HG02870 (cell line): ENCODE results near the gene SYNGR3.
A peak's percentile ranks its signal among the peaks of the same experiment; 100 is the strongest.
"Not testable (repeated sequence)": the region's sequence is repeated elsewhere in the genome, so short reads cannot be mapped to it uniquely, and the experiment has no call there.

ENCODE experiments used
- ATAC-seq: cut with Tn5 transposase; IDR thresholded peaks from one replicate; pipeline ENCODE4 v1.9.1; 2021; ENCODE audit warnings: mild to moderate bottlenecking, moderate library complexity; ENCODE audit not compliant: unreplicated experiment

SYNGR3 gene

DNA sequence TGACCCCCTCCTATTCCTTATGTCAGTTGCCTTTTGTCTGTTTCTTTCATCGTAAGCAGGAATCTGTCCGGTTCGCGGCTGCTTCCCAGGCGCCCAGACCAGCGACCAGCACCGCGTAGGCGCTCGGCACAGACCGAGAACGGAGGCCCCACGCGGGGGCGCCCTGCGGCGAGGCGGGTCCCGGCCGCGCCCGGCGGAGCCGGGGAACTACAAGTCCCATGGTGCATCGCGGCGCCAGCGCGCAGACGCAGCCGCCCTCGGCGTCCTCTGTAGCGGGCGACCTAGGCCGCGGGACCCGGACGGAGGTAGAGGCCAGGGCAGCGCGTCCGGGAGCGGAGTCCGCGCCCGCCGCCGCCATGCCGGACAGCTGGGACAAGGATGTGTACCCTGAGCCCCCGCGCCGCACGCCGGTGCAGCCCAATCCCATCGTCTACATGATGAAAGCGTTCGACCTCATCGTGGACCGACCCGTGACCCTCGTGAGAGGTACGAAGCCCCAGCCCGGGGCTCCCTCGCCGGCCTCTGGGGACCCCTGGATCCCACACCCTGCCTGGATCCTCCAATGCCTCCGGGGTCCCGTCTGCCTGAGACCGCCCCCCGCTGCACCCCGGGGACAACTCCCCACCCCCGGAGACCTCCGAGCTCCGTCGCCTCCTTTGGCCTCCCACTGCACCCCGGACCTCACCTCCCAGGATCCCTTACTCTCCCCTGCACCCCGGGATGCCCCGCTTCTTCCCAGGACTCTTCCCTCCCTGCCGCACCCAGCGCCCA is 30.3 kb upstream of the SYNGR3 start, which contains the start of gene NDUFB10:
NDUFB10 (plus strand) TSS at position 270 of the 771 bp plus-strand sequence; CDS start at position 357, 87 bp downstream.
- peak; percentile 45 for ATAC-seq

GRCh38 chr16:1960665-1961630 is 28.8 kb upstream of the SYNGR3 start:
- no peak for ATAC-seq

DNA sequence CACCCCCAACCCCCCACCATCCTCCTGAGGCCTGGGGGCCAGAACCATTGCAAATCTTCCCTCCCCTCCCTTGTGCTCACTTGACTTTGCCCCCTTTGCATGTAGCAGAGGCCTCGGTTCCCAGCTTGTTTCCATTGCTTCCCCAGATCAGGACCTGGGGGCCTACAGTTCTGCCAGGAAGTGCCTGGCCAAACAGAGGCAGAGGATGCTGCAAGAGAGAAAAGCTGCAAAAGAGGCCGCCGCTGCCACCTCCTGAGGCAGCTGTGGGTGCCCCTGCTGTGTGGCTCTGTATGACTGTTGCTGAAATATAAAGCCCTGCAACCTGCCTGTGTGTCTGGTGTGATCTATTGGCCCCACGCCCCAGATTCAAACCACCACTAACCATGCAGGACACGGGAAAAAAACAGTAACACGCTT is 28.1 kb upstream of the SYNGR3 start:
- ATAC-seq = no peak

DNA sequence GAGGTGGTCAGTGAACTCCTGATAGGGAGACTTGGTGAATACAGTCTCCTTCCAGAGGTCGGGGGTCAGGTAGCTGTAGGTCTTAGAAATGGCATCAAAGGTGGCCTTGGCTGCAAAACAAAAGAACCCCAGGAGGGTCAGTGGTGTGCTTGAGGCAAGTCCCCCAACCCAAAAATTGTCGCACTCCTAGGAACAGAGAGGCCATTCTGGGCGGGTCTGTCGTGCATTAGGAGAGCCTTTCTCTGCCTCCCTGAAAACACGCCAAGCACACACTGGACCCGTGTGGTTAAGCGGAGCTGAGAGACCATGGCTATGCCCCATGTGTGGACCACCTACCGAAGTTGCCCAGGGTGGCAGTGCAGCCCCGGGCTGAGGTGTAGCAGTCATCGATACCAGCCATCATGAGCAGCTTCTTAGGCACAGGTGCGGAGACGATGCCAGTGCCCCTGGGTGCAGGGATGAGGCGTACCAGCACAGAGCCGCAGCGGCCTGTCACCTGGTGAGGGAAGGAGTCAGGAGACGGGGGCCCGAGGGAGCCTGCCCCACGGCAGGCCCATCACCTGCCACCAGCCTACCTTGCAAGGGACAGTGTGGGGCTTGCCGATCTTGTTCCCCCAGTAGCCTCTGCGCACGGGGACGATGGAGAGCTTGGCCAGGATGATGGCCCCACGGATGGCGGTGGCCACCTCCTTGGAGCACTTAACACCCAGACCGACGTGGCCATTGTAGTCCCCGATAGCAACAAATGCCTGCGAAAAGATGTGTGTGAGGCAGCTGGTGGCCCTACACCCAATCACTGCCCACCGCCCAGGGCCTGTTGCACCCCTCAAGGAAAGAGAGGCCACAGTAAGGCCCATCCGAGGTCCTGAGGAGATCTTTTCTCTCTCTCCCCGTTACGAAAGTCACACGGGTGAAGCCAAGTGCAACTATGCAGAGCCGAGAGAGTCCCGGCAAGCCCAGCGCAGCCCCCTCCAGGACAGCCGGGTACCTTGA is 27.3 kb upstream of the SYNGR3 start:
- not testable (repeated sequence) for ATAC-seq

DNA sequence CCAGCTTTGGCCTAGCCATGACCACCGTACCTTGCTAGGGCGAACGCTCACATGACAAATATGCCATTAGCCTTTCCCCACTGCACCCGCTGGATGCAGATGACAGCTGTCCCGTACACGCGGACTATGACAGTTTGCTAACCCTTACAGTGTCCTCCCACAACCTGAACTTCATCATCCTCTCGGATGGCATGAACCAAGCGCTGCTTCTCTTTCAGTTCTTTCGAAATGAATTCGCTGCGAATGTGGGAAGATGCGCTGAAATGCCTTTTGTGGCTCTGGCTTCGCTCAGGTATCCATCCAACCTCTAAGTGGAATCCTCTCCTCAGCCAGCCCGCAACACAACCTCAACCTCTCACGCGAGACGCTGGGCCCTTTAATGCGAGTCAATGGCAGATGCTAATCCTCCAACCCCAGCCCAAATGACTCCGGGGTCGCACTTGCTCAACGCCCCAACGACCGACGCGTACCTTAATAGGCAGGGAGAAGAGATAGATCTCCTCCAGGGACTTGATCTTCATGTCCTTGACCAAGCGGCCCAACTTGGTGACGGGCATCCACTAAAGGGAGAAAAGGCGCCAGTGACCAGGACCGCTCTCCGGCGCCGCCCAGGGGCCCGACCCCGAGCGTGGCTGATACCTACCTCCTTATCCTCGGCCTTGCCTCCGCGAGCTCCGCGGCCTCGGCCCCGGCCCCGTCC is 25.8 kb upstream of the SYNGR3 start:
- ATAC-seq = peak; percentile 1

DNA sequence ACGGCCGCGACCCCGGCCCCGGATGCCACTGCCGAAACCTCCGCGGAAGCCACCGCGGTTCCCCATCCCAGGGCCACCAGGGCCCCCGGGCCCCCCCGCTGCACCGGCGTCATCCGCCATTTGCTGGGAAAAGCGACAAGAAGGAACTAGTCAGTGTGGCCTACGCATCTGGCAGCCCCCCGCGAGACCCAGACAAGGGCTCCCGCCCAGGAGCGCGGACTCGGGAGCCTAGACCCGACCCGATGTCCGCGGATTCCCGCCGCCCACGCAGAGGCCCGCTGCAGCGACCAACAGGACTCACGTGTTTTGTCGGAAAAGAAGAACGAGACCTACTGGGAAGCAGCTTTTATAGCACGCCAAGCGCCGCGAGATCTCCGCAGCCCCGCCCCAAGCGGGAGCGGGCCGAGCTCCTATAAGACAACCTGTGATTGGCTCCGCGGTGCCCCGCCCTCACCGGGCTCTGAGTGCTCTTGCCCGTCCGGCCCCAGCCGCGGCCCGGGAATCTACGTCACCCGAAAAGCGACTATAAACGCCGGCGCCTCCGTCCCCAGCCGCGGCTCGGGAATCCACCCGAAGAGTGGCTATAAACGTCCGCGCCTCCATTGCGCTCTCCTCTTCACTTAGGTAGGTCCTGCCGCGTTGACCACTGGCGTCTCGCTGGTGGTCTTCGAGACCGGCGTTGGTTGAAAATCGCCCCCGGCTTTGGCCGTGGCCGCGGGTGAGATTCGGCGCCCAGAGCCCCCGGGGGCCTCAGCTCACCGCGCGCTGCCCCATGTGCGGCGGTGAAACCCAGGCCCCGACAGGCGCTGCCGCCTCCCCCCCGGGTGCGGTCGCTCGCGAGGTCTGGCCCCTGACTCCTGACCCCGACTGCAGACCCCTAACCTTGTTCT is 25.0 kb upstream of the SYNGR3 start, which contains the start of gene RPS2:
RPS2 (minus strand) TSS at position 321 of the 890 bp plus-strand sequence; CDS start at position 120, 201 bp downstream.
- ATAC-seq = peak; percentile 82

GRCh38 chr16:1965396-1966001 is 24.3 kb upstream of the SYNGR3 start:
- ATAC-seq = no peak

DNA sequence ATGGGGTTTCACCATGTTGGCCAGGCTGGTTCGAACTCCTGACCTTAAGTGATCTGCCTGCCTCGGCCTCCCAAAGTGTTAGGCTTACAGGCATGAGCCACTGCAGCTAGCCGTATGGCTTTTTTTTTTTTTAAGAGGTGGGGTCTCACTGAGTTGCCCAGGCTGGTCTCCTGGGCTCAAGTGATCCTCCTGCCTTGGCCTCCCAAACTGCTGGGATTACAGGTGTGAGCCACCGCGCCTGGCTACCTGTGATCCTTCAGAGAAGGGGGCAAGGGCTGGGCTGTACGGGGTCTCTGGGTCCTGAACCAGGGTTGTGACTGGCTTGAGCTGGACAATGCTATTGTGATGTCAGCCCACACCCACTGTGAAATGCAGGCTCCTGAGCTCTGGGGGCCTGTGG is 23.3 kb upstream of the SYNGR3 start, which contains the start of gene RNF151:
RNF151 (plus strand) TSS at position 397 of the 400 bp plus-strand sequence. CDS start 26 bp downstream, outside the sequence.
- ATAC-seq = no peak

DNA sequence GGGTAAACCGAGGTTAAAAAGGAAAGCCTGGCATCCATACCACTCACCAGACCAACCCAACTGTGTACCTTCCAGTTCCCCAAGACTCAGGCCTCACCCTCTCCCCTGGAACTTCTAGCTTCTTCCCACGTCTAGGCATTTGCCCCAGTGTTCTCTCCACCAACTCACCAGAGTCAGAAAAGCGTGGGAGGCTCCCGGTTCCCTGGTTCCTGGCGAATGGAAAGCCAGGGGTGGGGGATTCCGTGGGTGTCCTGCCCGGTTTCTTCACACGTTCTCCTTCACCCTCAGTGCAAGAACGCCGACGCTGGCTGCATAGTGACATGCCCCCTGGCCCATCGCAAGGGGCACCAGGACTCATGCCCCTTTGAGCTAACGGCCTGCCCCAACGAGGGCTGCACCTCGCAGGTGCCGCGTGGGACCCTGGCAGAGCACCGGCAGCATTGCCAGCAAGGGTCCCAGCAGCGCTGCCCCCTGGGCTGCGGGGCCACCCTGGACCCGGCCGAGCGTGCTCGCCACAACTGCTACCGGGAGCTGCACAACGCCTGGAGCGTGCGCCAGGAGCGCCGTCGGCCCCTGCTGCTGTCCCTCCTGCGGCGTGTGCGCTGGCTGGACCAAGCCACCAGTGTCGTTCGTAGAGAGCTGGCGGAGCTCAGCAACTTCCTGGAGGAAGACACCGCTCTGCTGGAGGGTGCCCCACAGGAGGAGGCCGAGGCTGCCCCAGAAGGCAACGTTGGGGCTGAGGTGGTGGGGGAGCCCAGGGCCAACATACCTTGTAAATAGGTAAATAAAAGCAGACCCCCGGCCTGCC is 21.4 kb upstream of the SYNGR3 start:
- ATAC-seq = no peak

GRCh38 chr16:1971796-1972489 is 17.8 kb upstream of the SYNGR3 start, which contains the start of gene TBL3:
Gene TBL3, plus strand, starts transcription at chr16:1972053. Its CDS starts 112 bp downstream, at chr16:1972165.
- peak; percentile 77 for ATAC-seq

DNA sequence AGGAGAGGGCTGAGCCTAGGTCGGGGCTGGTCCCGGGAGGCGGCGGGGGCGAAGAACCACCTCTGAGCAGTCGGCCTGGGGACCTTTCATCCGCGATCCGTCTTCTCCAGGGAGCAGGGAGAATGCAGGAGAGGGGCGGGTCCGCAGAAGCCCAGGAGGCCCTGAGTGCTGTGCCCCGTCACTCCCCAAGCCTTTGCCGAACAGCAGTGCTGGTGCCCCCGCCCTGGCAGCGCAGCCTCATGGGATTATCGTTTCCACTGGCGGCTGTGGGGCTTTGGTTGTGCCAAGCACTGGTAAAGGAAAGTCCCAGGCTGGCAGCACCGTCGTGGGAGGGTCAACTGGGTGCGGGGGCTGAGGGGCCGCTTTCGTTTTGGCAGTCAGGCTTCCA is 17.3 kb upstream of the SYNGR3 start:
- ATAC-seq = no peak

DNA sequence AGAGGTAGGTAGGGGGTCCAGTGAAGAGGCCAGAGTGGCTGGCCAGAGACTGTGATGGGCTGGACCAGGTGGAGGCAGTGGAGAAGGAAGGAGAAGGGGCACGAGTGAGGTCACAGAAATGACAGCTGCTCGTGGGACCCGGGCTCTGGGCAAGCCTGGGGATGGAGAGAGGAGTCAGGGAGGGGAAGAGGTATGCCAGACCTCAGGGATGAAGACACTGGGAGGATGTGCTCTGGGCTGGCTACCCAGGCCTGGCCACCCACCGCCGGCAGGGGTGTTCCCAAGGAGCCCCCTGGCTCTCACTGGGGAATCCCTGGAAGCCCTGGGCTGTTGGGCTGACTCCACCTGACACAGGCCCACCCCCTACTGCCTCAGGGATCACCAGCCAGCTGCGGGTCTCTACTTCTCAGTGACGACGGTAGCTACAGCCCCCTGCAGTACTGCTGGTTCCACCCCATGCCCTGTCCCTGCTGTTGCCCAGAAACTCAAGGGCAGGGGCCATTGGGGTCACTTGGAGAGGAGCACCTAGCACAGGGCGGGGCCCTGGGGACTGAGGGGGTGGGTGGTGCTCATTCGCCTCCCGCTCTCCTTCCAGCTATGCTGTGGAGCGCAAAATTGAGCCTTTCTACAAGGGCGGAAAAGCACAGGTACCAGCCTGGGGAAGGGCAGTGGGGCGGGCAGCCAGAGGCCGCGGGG is 16.2 kb upstream of the SYNGR3 start:
- no peak for ATAC-seq

DNA sequence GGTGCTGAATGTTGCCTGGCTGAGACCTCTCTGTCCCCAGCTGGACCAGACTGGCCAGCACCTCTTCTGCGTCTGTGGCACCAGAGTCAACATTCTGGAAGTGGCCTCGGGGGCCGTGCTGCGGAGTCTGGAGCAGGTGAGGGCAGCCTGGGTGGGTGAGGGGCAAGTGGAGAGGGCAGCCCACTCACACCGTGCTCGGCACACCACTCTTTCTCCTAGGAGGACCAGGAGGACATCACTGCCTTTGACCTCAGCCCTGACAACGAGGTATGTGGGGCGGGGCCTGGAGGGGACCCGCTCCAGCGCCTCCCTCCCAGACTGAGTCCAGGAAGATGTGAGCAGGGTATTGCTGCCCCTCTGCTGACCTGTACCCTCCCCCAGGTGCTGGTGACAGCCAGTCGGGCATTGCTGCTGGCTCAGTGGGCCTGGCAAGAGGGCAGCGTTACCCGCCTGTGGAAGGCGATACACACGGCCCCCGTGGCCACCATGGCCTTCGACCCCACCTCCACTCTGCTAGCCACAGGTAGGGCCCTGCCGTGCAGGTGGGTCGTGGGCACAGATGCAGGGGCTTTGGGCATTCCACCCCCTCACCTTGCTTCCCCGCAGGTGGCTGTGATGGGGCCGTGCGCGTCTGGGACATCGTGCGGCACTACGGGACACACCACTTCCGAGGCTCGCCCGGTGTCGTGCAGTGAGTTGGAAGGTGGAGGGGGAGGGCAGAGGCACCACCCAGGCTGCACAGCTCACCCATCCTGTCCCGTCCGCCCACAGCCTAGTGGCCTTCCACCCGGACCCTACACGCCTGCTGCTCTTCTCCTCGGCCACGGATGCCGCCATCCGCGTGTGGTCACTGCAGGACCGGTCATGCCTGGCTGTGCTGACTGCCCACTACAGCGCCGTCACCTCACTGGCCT is 15.4 kb upstream of the SYNGR3 start:
- ATAC-seq = no peak

DNA sequence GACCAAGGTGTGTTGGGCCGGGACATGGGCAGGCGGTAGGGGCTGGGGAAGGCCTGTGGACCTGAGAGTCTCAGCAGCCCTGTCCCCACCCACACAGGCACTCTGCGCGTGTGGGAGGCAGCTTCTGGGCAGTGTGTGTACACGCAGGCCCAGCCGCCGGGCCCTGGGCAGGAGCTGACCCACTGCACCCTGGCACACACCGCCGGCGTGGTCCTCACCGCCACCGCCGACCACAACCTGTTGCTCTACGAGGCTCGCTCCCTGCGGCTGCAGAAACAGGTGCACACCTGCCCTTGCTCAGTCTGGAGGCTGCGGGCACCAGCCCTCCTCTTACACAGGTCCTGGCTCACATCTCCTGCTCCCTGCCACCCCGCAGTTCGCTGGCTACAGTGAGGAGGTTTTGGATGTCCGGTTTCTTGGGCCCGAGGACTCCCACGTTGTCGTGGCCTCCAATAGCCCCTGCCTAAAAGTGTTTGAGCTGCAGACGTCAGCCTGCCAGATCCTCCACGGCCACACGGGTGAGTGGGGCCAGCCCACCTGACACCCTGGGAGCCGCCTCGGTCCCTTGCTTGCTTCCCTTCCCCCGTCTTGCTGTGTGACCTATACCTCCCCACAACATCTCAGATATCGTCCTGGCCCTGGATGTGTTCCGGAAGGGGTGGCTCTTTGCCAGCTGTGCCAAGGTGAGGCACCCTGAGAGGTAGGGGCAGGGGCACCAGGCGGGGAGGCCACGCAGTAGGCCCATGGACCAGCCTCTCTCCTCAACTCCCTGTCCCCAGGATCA is 14.1 kb upstream of the SYNGR3 start:
- ATAC-seq = no peak
